Natural killer cell treated with Interleukin-12 subunit alpha and Interleukin-12 subunit beta and Interleukin-15 and Interleukin-18, amount 100 ng/mL, for 72 hours (primary cell): Measurements from ENCODE around the gene IL18BP. TPM values are rescaled to one million over a fixed set of nuclear protein-coding genes. Genes with fewer than 3 reads are reported as not detected.
A peak's percentile ranks its signal among the peaks of the same experiment; 100 is the strongest.

Source experiments
- ATAC-seq, 2 donors: fragments of 150-1000 bp; cut with Tn5 transposase in 1 of 2; sonication (Bioruptor Pico), chemical (Tn5 transposase) in 1 of 2; 2 replicates each; pipeline ENCODE4 v1.10.0; 2021
- DNase-seq: peaks from one replicate; pipeline ENCODE4 v3.0.0; 2022; ENCODE audit warnings: low spot score
- H3K27ac Mint-ChIP-seq, 2 donors: 1 replicate in 1 of 2; 2 replicates in 1 of 2; pipeline ENCODE4 v1.8.0; 2022; ENCODE audit warnings: mixed read lengths in 2 of 2, mild to moderate bottlenecking in 1 of 2, moderate library complexity in 1 of 2
- H3K27me3 Mint-ChIP-seq, 2 donors: 1 replicate in 1 of 2; 2 replicates in 1 of 2; pipeline ENCODE4 v1.8.0; 2022; ENCODE audit warnings: mixed read lengths in 2 of 2
- H3K36me3 Mint-ChIP-seq: one replicate; pipeline ENCODE4 v1.8.0; 2022; ENCODE audit warnings: mixed read lengths
- H3K4me1 Mint-ChIP-seq, 2 donors: 1 replicate in 1 of 2; 2 replicates in 1 of 2; pipeline ENCODE4 v1.8.0; 2022; ENCODE audit warnings: low read depth in 2 of 2, mixed read lengths in 2 of 2, mild to moderate bottlenecking in 1 of 2
- H3K4me3 Mint-ChIP-seq: one replicate; pipeline ENCODE4 v1.8.0; 2022; ENCODE audit warnings: mixed read lengths
- H3K9me3 Mint-ChIP-seq: 2 replicates; pipeline ENCODE4 v1.8.0; 2022; ENCODE audit warnings: mixed read lengths
- total RNA-seq, 2 donors: library from RNA; stranded (reverse); gene quantifications; one replicate each; pipeline ENCODE4 v1.2.3, GENCODE V29; 2022

Gene IL18BP
- total RNA-seq, 2 donors from 2014 or later: 16.5 to 20.6 TPM

- no peak overlapping the region for H3K4me3 Mint-ChIP-seq
- ATAC-seq: no peak
- H3K36me3 Mint-ChIP-seq: peaks cover 20% of the 10 kb centered on the region
- peak overlapping the region in 1 of 2 donors; percentile 19 for H3K27ac Mint-ChIP-seq
- no peaks in the 10 kb centered on the region for H3K27me3 Mint-ChIP-seq
- H3K4me1 Mint-ChIP-seq: peaks cover 0 to 28% of the 10 kb centered on the region in 2 donors
- H3K9me3 Mint-ChIP-seq: no peaks in the 10 kb centered on the region
- DNase-seq: no peak
These were observed 12.0 kb downstream of the IL18BP start for GRCh38 chr11:72010529-72011233.

GRCh38 chr11:72012091-72012630 lies 13.5 kb downstream of the IL18BP start:
- DNase-seq: no peak
- peaks cover 0 to 24% of the 10 kb centered on the region in 2 donors for H3K4me1 Mint-ChIP-seq
- H3K36me3 Mint-ChIP-seq: peaks cover 23% of the 10 kb centered on the region
- ATAC-seq: no peak
- no peak overlapping the region for H3K4me3 Mint-ChIP-seq
- no peaks in the 10 kb centered on the region for H3K9me3 Mint-ChIP-seq
- H3K27me3 Mint-ChIP-seq: no peaks in the 10 kb centered on the region
- no peak overlapping the region for H3K27ac Mint-ChIP-seq

DNA sequence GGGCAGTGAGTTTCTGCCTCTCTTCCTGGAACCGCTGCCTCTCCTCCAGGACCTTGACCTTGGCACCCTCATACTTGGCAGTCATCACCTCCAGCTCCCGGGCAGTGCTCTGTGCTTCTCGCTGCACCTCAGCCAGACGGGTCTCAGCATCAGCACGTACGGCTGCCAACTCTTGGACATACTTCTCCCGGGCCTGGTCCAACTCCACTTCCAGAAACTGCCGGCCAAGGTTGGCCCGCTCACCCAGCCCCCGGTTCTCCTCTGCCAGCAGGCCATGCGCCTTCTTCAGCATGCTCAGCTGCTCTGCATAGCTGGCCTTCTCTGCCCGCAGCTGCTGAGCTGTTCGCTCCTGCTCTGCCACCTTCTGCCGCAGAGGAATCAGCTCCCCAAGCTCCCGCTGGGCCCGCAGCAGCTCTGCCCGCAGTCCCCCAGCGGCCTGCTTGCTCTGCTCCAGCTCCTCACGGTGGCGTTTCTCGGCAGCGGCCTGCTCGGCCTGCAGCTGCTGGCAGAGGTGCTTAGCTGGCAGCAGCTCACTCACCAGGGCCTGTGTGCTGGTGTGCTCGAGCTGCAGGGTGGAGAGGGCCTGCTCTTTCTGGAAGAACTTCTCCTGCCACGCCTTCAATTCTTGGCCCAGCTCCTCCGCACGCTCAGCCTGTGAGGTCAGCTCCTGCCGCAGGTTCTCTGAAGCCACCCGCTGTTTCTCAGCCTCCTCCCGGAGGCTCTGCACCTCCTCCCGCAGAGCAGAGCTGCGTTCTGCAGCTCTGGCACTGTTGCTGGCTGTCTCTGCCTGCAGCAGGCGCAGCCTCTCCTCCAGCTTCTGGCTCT lies 14.4 kb downstream of the IL18BP start:
- Mint-ChIP-seq H3K4me1 (peaks cover 0 to 21% of the 10 kb centered on the region in 2 donors), H3K4me3 (no peak overlapping the region), H3K9me3 (no peaks in the 10 kb centered on the region), H3K27ac (peak overlapping the region in 1 of 2 donors; percentile 31), H3K36me3 (peaks cover 24% of the 10 kb centered on the region), H3K27me3 (no peaks in the 10 kb centered on the region)
- no peak for ATAC-seq
- no peak for DNase-seq

DNA sequence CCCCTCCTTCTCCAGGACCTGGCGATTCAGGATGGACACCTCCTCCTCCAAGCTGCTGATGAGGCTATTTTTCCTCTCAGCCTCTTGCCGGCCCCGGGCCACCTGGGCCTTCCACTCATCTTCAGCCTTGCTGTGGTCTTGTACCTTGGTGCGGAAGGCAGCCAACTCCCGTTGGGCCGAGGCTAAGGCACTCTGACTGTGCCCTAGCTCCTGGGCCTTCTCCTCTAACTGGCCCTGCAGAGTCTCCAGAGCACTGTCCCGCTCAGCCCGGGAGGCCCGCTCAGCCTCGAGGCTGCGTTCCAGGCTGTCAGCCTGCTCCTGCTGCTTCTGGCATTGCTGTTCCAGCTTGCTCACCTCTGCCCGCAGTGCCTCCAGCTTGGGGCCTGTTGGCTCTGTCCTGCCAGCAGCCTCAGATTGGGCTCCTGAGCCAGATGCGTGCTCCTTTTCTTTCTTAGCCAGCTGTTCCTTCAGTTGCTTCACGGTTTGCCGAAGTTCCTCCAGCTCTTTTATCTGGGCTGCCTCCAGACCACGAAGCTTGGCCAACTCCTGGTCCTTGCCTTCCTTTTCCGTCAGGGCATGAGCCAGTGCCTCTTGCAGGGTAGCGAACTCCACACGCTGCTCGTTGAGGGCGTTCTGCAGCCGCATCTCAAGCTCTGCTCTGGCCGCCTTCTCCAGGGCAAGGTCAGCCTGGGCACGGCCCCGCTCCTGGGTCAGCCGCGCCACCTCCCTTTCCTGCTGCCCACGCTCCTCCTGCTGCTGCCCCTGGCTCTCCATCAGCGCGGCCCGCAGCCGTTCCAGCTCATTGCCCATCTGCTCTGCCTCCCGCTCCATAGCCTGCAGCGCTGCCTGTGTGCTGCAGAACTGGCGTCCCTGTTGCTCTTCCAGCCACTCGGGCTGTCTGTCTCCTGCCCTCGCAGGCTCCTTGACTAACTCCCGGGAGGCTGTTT lies 15.3 kb downstream of the IL18BP start:
- H3K36me3 Mint-ChIP-seq: peaks cover 19% of the 10 kb centered on the region
- no peak for ATAC-seq
- DNase-seq: peak; percentile 47
- peaks cover 0 to 25% of the 10 kb centered on the region in 2 donors for H3K4me1 Mint-ChIP-seq
- H3K4me3 Mint-ChIP-seq: no peak overlapping the region
- H3K27me3 Mint-ChIP-seq: no peaks in the 10 kb centered on the region
- H3K9me3 Mint-ChIP-seq: no peaks in the 10 kb centered on the region
- H3K27ac Mint-ChIP-seq: peak overlapping the region in 1 of 2 donors; percentile 31

GRCh38 chr11:72014761-72015320 lies 16.1 kb downstream of the IL18BP start:
- no peaks in the 10 kb centered on the region for H3K27me3 Mint-ChIP-seq
- ATAC-seq: no peak

GRCh38 chr11:72015511-72016061 lies 16.9 kb downstream of the IL18BP start:
- no peaks in the 10 kb centered on the region for H3K27me3 Mint-ChIP-seq
- DNase-seq: peak; percentile 23
- no peak overlapping the region for H3K4me3 Mint-ChIP-seq
- peaks cover 25% of the 10 kb centered on the region for H3K36me3 Mint-ChIP-seq
- peaks cover 0 to 21% of the 10 kb centered on the region in 2 donors for H3K4me1 Mint-ChIP-seq
- no peak for ATAC-seq
- H3K27ac Mint-ChIP-seq: no peak overlapping the region
- no peaks in the 10 kb centered on the region for H3K9me3 Mint-ChIP-seq

More at GRCh38 chr11:72014761-72015320, 16.1 kb downstream of the IL18BP start:
- DNase-seq: peak; percentile 37
- Mint-ChIP-seq H3K9me3 (no peaks in the 10 kb centered on the region), H3K4me3 (no peak overlapping the region), H3K36me3 (peaks cover 19% of the 10 kb centered on the region), H3K27ac (no peak overlapping the region), H3K4me1 (peaks cover 0 to 21% of the 10 kb centered on the region in 2 donors)

GRCh38 chr11:72018171-72018570 lies 19.5 kb downstream of the IL18BP start:
- no peak for ATAC-seq
- Mint-ChIP-seq H3K27me3 (no peaks in the 10 kb centered on the region), H3K36me3 (peaks cover 25% of the 10 kb centered on the region), H3K4me3 (no peak overlapping the region), H3K9me3 (no peaks in the 10 kb centered on the region), H3K27ac (peak overlapping the region in 1 of 2 donors; percentile 49), H3K4me1 (peaks cover 0 to 24% of the 10 kb centered on the region in 2 donors)
- DNase-seq: no peak

DNA sequence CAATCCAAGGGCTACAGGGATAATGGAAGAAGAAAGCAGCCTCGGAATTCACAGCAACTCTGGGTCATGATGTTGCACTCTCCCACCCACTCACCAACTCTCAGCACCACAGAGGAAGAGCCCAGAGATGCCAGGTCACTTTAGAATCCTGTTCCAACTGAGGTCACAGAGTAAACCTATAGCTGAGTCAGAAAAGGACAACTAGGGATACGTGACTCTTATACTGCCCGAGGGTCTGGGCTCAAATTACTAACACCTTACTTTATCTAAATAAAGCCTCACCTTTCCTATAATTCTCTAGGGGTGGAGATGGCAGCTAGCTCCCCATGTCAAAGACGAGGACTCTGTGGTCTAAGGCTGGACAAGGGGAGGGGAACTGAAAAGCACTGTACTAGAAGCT lies 24.6 kb downstream of the IL18BP start:
- H3K4me3 Mint-ChIP-seq: no peak overlapping the region
- ATAC-seq (no peak), DNase-seq (no peak)
- H3K4me1 Mint-ChIP-seq: peaks cover 10 to 18% of the 10 kb centered on the region in 2 donors
- no peaks in the 10 kb centered on the region for H3K27me3 Mint-ChIP-seq
- H3K36me3 Mint-ChIP-seq: peaks cover 13% of the 10 kb centered on the region
- H3K27ac Mint-ChIP-seq: no peak overlapping the region
- H3K9me3 Mint-ChIP-seq: no peaks in the 10 kb centered on the region

- Mint-ChIP-seq H3K4me3 (no peak overlapping the region), H3K9me3 (no peaks in the 10 kb centered on the region), H3K27ac (no peak overlapping the region), H3K4me1 (peaks cover 8 to 18% of the 10 kb centered on the region in 2 donors), H3K27me3 (no peaks in the 10 kb centered on the region), H3K36me3 (peaks cover 13% of the 10 kb centered on the region)
- no peak for ATAC-seq
- no peak for DNase-seq
These were observed 25.5 kb downstream of the IL18BP start for GRCh38 chr11:72024069-72024754.

- peaks cover 17 to 27% of the 10 kb centered on the region in 2 donors for H3K4me1 Mint-ChIP-seq
These were observed 27.4 kb downstream of the IL18BP start for GRCh38 chr11:72026090-72026489.

GRCh38 chr11:72030472-72031045 lies 31.9 kb downstream of the IL18BP start:
- no peaks in the 10 kb centered on the region for H3K9me3 Mint-ChIP-seq
- peak overlapping the region; percentile 9 to 52 for H3K27ac Mint-ChIP-seq
- H3K4me3 Mint-ChIP-seq: no peak overlapping the region

More at GRCh38 chr11:72026090-72026489, 27.4 kb downstream of the IL18BP start:
- Mint-ChIP-seq H3K9me3 (no peaks in the 10 kb centered on the region), H3K36me3 (peaks cover 12% of the 10 kb centered on the region), H3K4me3 (no peak overlapping the region), H3K27me3 (no peaks in the 10 kb centered on the region), H3K27ac (no peak overlapping the region)
- ATAC-seq (no peak), DNase-seq (no peak)

GRCh38 chr11:72036687-72037086 lies 38.0 kb downstream of the IL18BP start:
- Mint-ChIP-seq H3K36me3 (no peaks in the 10 kb centered on the region), H3K27ac (no peak overlapping the region), H3K4me3 (no peak overlapping the region), H3K4me1 (peaks cover 5 to 33% of the 10 kb centered on the region in 2 donors), H3K9me3 (no peaks in the 10 kb centered on the region), H3K27me3 (no peaks in the 10 kb centered on the region)
- ATAC-seq (no peak), DNase-seq (no peak)

More at GRCh38 chr11:72030472-72031045, 31.9 kb downstream of the IL18BP start:
- H3K4me1 Mint-ChIP-seq: peaks cover 16 to 24% of the 10 kb centered on the region in 2 donors
- DNase-seq (no peak), ATAC-seq (no peak)
- no peaks in the 10 kb centered on the region for H3K27me3 Mint-ChIP-seq
- peaks cover 12% of the 10 kb centered on the region for H3K36me3 Mint-ChIP-seq
